Sigmoid colon (tissue), 7 donors: Measurements from ENCODE around the gene BTNL2. TPM values are rescaled to one million over a fixed set of nuclear protein-coding genes. Genes with fewer than 3 reads are reported as not detected.

Experiments
- DNase-seq: peaks from one replicate; pipeline ENCODE4 v3.0.0-alpha.2; 2019
- H3K27ac ChIP-seq, 4 donors: fragments of 200-600 bp; sonication (generic); one replicate each; pipeline ENCODE4 v1.5.1; 2016 to 2019; ENCODE audit warnings: mild to moderate bottlenecking in 1 of 4
- H3K27me3 ChIP-seq, 3 donors: fragments of 200-600 bp; sonication (generic); one replicate each; pipeline ENCODE4 v1.5.1; 2019; ENCODE audit warnings: mild to moderate bottlenecking in 1 of 3
- H3K36me3 ChIP-seq, 4 donors: fragments of 200-600 bp; sonication (generic); one replicate each; pipeline ENCODE4 v1.5.1; 2016 to 2019
- H3K4me1 ChIP-seq, 4 donors: fragments of 200-600 bp; sonication (generic); one replicate each; pipeline ENCODE4 v1.5.1; 2017 to 2019
- H3K4me3 ChIP-seq, 4 donors: fragments of 200-600 bp; sonication (generic); one replicate each; pipeline ENCODE4 v1.5.1; 2017 to 2019; ENCODE audit warnings: mild to moderate bottlenecking in 2 of 4, moderate library complexity in 1 of 4
- H3K9me3 ChIP-seq, 4 donors: fragments of 200-600 bp in 3 of 4; sonication (generic) in 3 of 4; one replicate each; pipeline versions ENCODE4 v1.5.1 to v1.6.1; 2013 to 2019
- CTCF ChIP-seq, 4 experiments: fragments of 450-650 bp in 3 of 4; fragments of 200-600 bp in 1 of 4; IDR thresholded peaks; one replicate each; pipeline ENCODE4 v1.5.1; 2016 to 2019; ENCODE audit warnings: antibody characterized with exemption in 4 of 4, mild to moderate bottlenecking in 3 of 4, moderate library complexity in 2 of 4
- EP300 ChIP-seq, 4 donors: sonication (generic); formaldehyde crosslinking; IDR thresholded peaks; one replicate each; pipeline ENCODE4 v1.6.1; 2017; ENCODE audit warnings: antibody characterized with exemption in 4 of 4
- POLR2A ChIP-seq, 2 donors: fragments of 450-650 bp; IDR thresholded peaks; one replicate each; pipeline ENCODE4 v1.6.1; 2016; ENCODE audit warnings: antibody characterized with exemption in 2 of 2, mild to moderate bottlenecking in 2 of 2, moderate library complexity in 2 of 2
- POLR2AphosphoS5 ChIP-seq, 4 donors: sonication (generic); formaldehyde crosslinking; IDR thresholded peaks; one replicate each; pipeline ENCODE4 v1.6.1; 2017; ENCODE audit warnings: antibody characterized with exemption in 4 of 4
- WGBS, 2 donors: extraction: QIAGEN DNeasy Blood & Tissue Kit; methylation state at CpG; one replicate each; pipeline ENCODE4 v1.1.7; 2013; 5-methylcytosine and 5-hydroxymethylcytosine counted together
- intact Hi-C: fragments of 100-400 bp; cut with DNase I; formaldehyde crosslinking; loops from one replicate; pipeline ENCODE4 v1.15.1; 2023
- polyA plus RNA-seq, 3 donors: library from polyadenylated mRNA; stranded (reverse); fragments of 200-250 nt; gene quantifications; one replicate each; pipeline ENCODE4 v1.2.3, GENCODE V29; 2013
- total RNA-seq, 4 donors: library from RNA; depleted of rRNA; stranded (reverse); fragments of >200 nt; gene quantifications; one replicate each; pipeline ENCODE4 v1.1.0, GENCODE V29; 2016
- donor health status: healthy with polysubstance abuse.
- donor health status: Bipolar disorder and iron deficiency.
- donor health status: healthy.

Gene BTNL2
- total and polyA plus RNA-seq, 7 donors: not detected

- Histone ChIP-seq H3K4me3 (no peak overlapping the region), H3K27ac (no peak overlapping the region), H3K36me3 (no peaks in the 10 kb centered on the region), H3K27me3 (peaks cover 9 to 79% (median 19%) of the 10 kb centered on the region in 3 donors), H3K4me1 (peaks cover 0 to 8% (median 3%) of the 10 kb centered on the region in 4 donors), H3K9me3 (no peaks in the 10 kb centered on the region)
- intact Hi-C loops: loop anchor here (2.0 to 5.0 kb wide), 2 partner anchors 167 to 456 kb away; no protein-coding TSS in a partner anchor
- 21 to 66% methylated on average over 9 of the region's 9 CpGs for WGBS, 2 donors
- no peak for DNase-seq
- no peak for TF ChIP-seq POLR2AphosphoS5 (IDR thresholded peaks at IDR 0.05)
- no peak for TF ChIP-seq CTCF (IDR thresholded peaks at IDR 0.05)
- TF ChIP-seq EP300 (IDR thresholded peaks at IDR 0.05): no peak
- TF ChIP-seq POLR2A (IDR thresholded peaks at IDR 0.05): no peak
Measured at GRCh38 chr6:32411566-32412327, 4.8 kb upstream of the BTNL2 start.

- Histone ChIP-seq H3K9me3 (no peaks in the 10 kb centered on the region), H3K4me1 (peaks cover 0 to 7% (median 3%) of the 10 kb centered on the region in 4 donors), H3K36me3 (no peaks in the 10 kb centered on the region), H3K27me3 (peaks cover 9 to 77% (median 21%) of the 10 kb centered on the region in 3 donors), H3K4me3 (no peak overlapping the region), H3K27ac (no peak overlapping the region)
- intact Hi-C loops: loop anchor here (5.0 kb wide), 1 partner anchor 456 kb away; no protein-coding TSS in a partner anchor
- 40 to 55% methylated on average over 5 of the region's 5 CpGs for WGBS, 2 donors
- no peak for DNase-seq
- TF ChIP-seq POLR2A (IDR thresholded peaks at IDR 0.05): no peak
Measured at GRCh38 chr6:32410906-32411305, 3.9 kb upstream of the BTNL2 start.

GRCh38 chr6:32406197-32406596, 784 bp downstream of the BTNL2 start:
- no peaks in the 10 kb centered on the region for H3K36me3 ChIP-seq
- no peak for TF ChIP-seq EP300 (IDR thresholded peaks at IDR 0.05)
- no peak for TF ChIP-seq POLR2AphosphoS5 (IDR thresholded peaks at IDR 0.05)
- TF ChIP-seq CTCF (IDR thresholded peaks at IDR 0.05): no peak
- TF ChIP-seq POLR2A (IDR thresholded peaks at IDR 0.05): no peak
- WGBS, 2 donors: 85 to 90% methylated on average over 9 of the region's 9 CpGs
- no peaks in the 10 kb centered on the region for H3K9me3 ChIP-seq
- no peak overlapping the region for H3K4me3 ChIP-seq
- peaks cover 0 to 55% (median 18%) of the 10 kb centered on the region in 3 donors for H3K27me3 ChIP-seq
- H3K27ac ChIP-seq: no peak overlapping the region
- no peaks in the 10 kb centered on the region for H3K4me1 ChIP-seq
- DNase-seq: no peak
- intact Hi-C loops: no loop called here

- Histone ChIP-seq H3K27ac (no peak overlapping the region), H3K36me3 (no peaks in the 10 kb centered on the region), H3K27me3 (peaks cover 0 to 55% (median 18%) of the 10 kb centered on the region in 3 donors), H3K4me3 (no peak overlapping the region), H3K9me3 (no peaks in the 10 kb centered on the region), H3K4me1 (no peaks in the 10 kb centered on the region)
- WGBS, 2 donors: 10 to 49% methylated on average over 1 of the region's 1 CpG
- intact Hi-C loops: no loop called here
- TF ChIP-seq CTCF (IDR thresholded peaks at IDR 0.05): no peak
- no peak for DNase-seq
Measured at GRCh38 chr6:32405656-32406055, 1.3 kb downstream of the BTNL2 start.

- no peak for DNase-seq
- Histone ChIP-seq H3K27ac (no peak overlapping the region), H3K9me3 (no peaks in the 10 kb centered on the region), H3K27me3 (peaks cover 0 to 39% (median 18%) of the 10 kb centered on the region in 3 donors), H3K4me3 (no peak overlapping the region), H3K36me3 (no peaks in the 10 kb centered on the region), H3K4me1 (no peaks in the 10 kb centered on the region)
- no peak for TF ChIP-seq CTCF (IDR thresholded peaks at IDR 0.05)
- intact Hi-C loops: no loop called here
- 48 to 74% methylated on average over 8 of the region's 8 CpGs for WGBS, 2 donors
Measured at GRCh38 chr6:32402812-32403211, 4.2 kb downstream of the BTNL2 start.
